NB4 (cell line): ENCODE measurements around the gene AMH.
A peak's percentile ranks its signal among the peaks of the same experiment; 100 is the strongest.

Source experiments
- DNase-seq: peaks from one replicate; pipeline ENCODE4 v3.0.0; 2010; ENCODE audit warnings: low read depth
- H3K4me3 ChIP-seq: one replicate; pipeline ENCODE4 v1.5.1; 2011; ENCODE audit warnings: mild to moderate bottlenecking, low read depth, low read length, moderate library complexity
- CTCF ChIP-seq: IDR thresholded peaks from one replicate; pipeline ENCODE4 v1.5.1; 2012; ENCODE audit warnings: low read depth, low read length
- MYC ChIP-seq: IDR thresholded peaks from 2 replicates; pipeline ENCODE4 v1.6.1; 2011; ENCODE audit warnings: low read depth, low read length
- POLR2A ChIP-seq: IDR thresholded peaks from 2 replicates; pipeline ENCODE4 v1.6.1; 2011; ENCODE audit warnings: mild to moderate bottlenecking; ENCODE audit not compliant: insufficient read length; ENCODE audit errors: extremely low read depth
- TF ChIP-seq, protein P1 (sequence below): IDR thresholded peaks from 2 replicates; pipeline ENCODE4 v1.6.1; 2011; ENCODE audit warnings: low read depth, low read length

Gene AMH

GRCh38 chr19:2282062-2282861, 33.1 kb downstream of the AMH start, which contains the start of gene PEAK3:
Gene PEAK3 (minus strand): TSS chr19:2282175. CDS start chr19:2280931, 1,244 bp downstream.
- peak within 1 kb of the TSS; percentile 16 for H3K4me3 ChIP-seq
- no peak for TF ChIP-seq MYC
- no peak for TF ChIP-seq POLR2A
- TF ChIP-seq CTCF, result no peak
- DNase-seq, result peak; percentile 91

DNA sequence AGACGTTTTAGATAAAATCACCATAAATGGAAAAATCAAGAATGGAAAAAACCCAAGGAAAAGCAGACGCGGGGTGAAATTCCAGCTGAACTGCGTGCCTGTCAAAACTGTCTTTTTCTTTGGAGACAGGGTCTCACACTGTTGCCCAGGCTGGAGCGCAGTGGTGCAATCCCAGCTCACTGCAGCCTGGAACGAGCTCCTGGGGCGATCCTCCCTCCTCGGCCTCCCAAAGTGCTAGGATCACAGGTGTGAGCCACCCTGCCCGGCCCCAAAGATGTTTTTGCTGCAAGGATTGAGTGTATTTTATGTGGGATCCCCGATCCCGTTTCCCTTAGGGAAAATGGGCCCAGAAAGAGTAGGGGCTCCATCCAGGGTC, 33.7 kb downstream of the AMH start:
- no peak for TF ChIP-seq POLR2A
- TF ChIP-seq CTCF, result no peak
- no peak for TF ChIP-seq MYC
- TF ChIP-seq, protein P1, sequence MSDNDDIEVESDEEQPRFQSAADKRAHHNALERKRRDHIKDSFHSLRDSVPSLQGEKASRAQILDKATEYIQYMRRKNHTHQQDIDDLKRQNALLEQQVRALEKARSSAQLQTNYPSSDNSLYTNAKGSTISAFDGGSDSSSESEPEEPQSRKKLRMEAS, result no peak
- DNase-seq, result no peak
- no peak overlapping the region for H3K4me3 ChIP-seq

GRCh38 chr19:2283835-2284507, 34.8 kb downstream of the AMH start:
- DNase-seq, result no peak
- no peak for TF ChIP-seq POLR2A
- TF ChIP-seq, protein P1, result no peak
- TF ChIP-seq CTCF, result no peak
- H3K4me3 ChIP-seq, result no peak overlapping the region

- no peak overlapping the region for H3K4me3 ChIP-seq
- no peak for TF ChIP-seq CTCF
- TF ChIP-seq, protein P1, result no peak
- no peak for TF ChIP-seq MYC
- DNase-seq, result no peak
Measured at GRCh38 chr19:2286402-2287140, 37.4 kb downstream of the AMH start.

GRCh38 chr19:2287585-2288337, 38.6 kb downstream of the AMH start:
- DNase-seq, result peak; percentile 47
- no peak for TF ChIP-seq MYC
- TF ChIP-seq, protein P1, result no peak
- TF ChIP-seq CTCF, result no peak
- TF ChIP-seq POLR2A, result no peak
- no peak overlapping the region for H3K4me3 ChIP-seq
